SIG-M5 treated with dmso at 0.1 percent for 504 hours (cell line): ENCODE measurements around the gene GAS2.

ENCODE experiments used
- DNase-seq: peaks from one replicate; lab custom pipeline; 2025; ENCODE audit not compliant: unreplicated experiment; lab: John Stamatoyannopoulos, UW

Gene GAS2

DNA sequence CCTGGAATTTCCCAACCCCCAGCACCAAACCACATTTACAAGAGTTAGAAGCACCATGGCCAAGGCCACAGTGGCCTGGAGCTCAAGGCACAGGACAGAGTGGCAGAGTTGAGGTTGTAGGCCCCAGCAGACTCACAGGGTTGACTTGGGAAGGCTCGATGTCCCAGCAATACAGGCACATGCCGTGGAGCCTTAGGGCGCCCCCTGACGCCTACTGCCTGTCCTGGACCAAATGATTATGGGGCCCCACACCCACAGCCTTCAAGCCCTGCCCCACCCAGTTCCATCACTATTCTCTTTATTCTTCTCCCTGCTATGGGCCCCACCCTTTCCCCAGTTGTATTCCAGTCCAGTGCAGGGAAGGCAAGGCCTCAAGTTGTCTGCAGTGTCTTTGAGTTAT is 193.8 kb downstream of the GAS2 start, which contains the start of gene CCDC179:
Gene CCDC179 (minus strand): TSS at position 234 of the 400 bp plus-strand sequence. CDS start 53 bp downstream, at position 181.
- DNase-seq = no peak
